H7 (cell line): ENCODE measurements around the gene FAM124B. TPM values are rescaled to one million over a fixed set of nuclear protein-coding genes. Genes with fewer than 3 reads are reported as not detected.

Source experiments
- DNase-seq: peaks from one replicate; pipeline ENCODE4 v3.0.0; 2012
- H3K27me3 ChIP-seq: 2 replicates; pipeline ENCODE4 v1.6.0; 2011; ENCODE audit warnings: mild to moderate bottlenecking, low read length; ENCODE audit not compliant: control insufficient read depth, insufficient read depth
- H3K36me3 ChIP-seq: replicated peaks from 2 replicates; pipeline ENCODE4 v1.5.1; 2011; ENCODE audit warnings: low read length; ENCODE audit not compliant: control insufficient read depth, insufficient read depth
- H3K4me3 ChIP-seq: 2 replicates; pipeline ENCODE4 v1.5.1; 2011; ENCODE audit warnings: low read depth, mild to moderate bottlenecking, control low read depth, low read length, moderate library complexity; ENCODE audit not compliant: insufficient read depth
- total RNA-seq: library from RNA; depleted of rRNA; stranded (reverse); fragments of >200 nt; shearing (Covaris generic); gene quantifications from 2 replicates; pipeline ENCODE4 v1.2.3, GENCODE V29; 2014

Gene FAM124B
- total RNA-seq, 1 experiment from 2014 or later: 0.31 TPM

DNA sequence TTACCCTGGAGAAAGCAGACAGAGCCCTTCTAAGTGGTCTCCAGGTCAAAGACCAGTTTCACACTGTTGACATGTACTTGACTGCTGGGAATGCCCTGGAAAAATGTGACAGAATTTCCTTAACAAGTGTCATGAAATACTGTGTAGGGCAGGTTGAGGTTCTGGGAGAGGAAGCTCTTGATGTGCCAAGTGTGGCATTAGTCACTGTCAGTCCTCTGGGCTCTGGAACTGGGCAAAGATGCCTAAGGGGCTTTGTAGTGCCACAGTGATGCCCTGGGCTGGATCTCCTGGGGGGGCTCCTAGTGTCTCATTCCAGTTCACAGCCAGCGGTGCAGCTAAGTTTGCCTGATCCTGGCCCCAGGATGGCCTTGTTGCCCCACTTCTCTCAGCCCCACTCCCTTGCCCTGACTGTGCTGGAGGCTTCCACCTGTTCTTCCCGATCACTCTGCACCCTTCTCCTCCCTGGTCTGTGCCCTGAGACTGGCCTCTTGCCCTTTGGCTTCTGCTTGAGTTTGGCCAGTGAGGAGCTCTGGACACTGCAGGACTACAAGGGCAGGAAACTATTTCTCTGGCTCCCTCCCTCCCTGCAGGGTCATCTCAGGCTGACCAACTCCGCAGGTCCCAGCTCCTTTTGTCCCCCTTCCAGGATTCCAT is 27.0 kb upstream of the FAM124B start:
- no peak overlapping the region for H3K4me3 ChIP-seq
- no peak for DNase-seq
- no peaks in the 10 kb centered on the region for H3K27me3 ChIP-seq
- H3K36me3 ChIP-seq: no peaks in the 10 kb centered on the region

DNA sequence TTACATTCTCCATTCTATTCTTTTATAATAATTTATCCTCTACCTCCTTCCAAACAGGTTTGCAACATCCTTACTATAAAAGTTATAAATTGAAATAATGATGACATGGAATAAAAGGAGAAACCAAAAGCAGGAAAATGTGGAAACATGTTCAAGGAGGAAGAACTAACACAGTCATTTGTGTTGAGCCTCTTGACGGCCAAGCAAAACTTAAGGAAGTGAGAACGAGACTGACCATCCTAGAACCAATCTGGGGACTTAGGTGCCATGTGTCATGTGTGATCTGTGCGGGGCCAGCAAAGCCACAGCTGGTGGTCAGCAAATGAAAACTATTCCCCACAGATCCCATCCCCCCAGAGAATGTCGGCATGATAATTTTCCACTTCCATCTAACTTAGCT is 25.6 kb upstream of the FAM124B start:
- H3K4me3 ChIP-seq: no peak overlapping the region
- no peak for DNase-seq
- no peaks in the 10 kb centered on the region for H3K36me3 ChIP-seq
- no peaks in the 10 kb centered on the region for H3K27me3 ChIP-seq

DNA sequence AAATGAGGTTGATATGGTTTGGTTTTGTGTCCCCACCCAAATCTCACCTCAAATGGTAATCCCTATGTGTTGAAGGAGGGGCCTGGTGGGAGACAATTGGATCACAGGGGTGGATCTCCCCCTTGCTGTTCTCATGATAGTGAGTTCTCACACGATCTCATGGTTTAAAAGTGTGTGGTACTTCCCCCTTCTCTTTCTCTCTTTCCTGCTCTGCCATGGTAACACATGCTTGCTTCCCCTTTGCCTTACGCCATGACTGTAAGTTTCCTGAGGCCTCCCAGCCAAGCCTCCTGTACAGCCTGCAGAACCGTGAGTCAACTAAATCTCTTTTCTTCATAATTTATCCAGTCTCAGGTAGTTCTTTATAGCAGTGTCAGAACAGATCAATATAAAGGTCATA is 24.7 kb upstream of the FAM124B start:
- H3K27me3 ChIP-seq: no peaks in the 10 kb centered on the region
- no peak overlapping the region for H3K4me3 ChIP-seq
- no peaks in the 10 kb centered on the region for H3K36me3 ChIP-seq
- no peak for DNase-seq

DNA sequence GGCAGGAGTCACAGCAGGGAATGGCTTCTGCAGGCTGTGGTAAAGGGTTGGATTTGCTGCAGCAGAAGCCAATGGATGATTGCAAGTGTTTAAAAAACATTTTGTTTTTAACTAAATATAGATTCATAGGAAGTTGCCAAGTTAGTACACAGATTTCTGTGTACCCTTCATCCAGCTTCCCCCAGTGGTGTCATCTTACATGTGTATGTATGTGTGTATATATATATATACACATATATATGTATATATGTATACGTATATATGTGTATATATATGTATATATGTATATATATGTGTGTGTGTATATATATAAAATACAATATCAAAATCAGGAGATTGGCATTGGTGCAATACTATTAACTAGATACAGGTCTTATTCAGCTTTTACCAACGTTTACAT is 19.2 kb upstream of the FAM124B start:
- Histone ChIP-seq H3K36me3 (no peaks in the 10 kb centered on the region), H3K27me3 (no peaks in the 10 kb centered on the region), H3K4me3 (no peak overlapping the region)
- no peak for DNase-seq

DNA sequence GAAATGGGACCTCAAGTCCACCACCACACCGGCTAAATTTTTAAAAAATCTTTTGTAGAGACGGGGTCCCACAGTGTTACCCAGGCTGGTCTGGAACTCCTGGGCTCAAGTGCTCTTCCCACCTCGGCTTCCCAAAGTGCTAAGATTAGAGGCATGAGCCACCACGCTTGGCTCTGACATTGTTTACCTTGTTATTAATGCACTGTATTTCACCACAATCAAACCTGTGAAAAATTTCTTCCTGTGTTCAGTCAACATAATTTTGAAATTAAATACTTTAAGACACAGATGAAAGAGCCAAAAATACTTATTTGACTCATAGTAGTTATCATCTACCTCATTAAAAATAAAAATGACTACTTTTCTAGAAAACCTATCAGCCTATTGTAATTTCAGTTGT is 16.0 kb upstream of the FAM124B start:
- Histone ChIP-seq H3K4me3 (no peak overlapping the region), H3K36me3 (no peaks in the 10 kb centered on the region), H3K27me3 (no peaks in the 10 kb centered on the region)
- no peak for DNase-seq

DNA sequence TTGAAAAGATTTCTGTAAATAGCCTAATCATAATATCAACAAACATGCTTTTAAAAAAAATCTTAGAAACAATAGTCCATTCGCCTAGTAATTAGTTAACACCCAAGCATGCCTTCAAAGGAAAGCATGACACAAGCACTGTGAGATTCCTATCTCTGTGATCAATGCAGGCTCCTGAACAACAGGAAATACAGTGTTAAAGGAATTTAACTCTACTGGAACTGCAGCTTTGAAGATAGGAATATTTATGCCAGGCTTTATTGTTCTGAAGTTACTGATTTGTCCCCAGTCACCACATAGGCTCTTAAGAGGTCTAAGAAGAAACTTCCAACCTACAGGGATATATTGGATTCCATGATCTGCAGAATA is 15.4 kb upstream of the FAM124B start:
- DNase-seq: no peak

DNA sequence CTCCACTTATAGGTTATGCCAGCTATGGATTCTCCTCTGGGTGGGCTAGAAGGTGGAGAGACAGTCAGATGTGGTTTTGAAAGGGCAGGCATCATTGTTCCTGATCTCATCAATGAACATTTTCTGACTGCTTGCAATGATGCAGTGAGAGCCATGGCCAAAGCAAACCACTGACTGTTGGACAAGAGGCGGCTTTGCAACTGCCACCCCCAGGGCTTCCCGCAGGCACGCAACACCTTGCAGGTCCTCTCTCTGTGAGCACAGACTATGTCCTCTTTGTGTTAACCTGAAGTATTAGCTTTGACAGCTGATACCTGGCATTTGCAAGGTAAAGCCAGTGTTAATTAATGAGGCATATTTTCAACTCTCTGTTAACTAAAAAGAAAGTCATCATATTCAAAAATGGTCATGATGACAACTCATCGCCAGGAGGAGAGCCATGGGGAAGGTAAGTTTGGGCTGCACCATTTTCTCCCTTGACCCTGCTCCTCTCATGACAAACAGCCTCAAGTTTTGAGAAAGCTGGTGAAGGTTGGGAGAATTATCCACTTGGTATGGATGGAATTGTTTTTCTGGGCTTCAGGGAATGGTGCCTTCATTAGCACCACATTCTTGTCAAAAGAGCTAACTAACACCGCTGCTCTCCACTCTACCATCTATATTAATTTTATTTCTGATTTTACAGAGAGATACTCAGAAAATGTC is 14.9 kb upstream of the FAM124B start:
- Histone ChIP-seq H3K27me3 (no peaks in the 10 kb centered on the region), H3K36me3 (no peaks in the 10 kb centered on the region), H3K4me3 (no peak overlapping the region)
- no peak for DNase-seq

More for the DNA sequence above, 15.4 kb upstream of the FAM124B start:
- H3K36me3 ChIP-seq: no peaks in the 10 kb centered on the region
- no peak overlapping the region for H3K4me3 ChIP-seq
- H3K27me3 ChIP-seq: no peaks in the 10 kb centered on the region

DNA sequence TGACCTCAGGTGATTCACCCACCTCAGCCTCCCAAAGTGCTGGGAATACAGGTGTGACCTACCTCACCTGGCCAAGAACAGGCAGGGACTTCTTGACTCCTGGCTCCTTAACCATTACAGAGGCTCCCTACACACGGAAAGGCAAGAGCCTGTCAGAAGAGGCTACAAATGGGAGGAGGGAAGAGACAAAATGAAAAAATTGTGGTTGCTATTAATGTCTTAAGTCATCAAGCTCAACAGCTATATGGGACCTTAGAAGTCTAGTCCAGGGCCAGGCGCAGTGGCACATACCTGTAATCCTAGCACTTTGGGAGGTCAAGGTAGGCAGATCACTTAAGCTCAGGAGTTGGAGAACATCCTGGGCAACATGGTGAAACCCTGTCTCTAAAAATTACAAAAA is 11.5 kb upstream of the FAM124B start:
- no peak for DNase-seq

DNA sequence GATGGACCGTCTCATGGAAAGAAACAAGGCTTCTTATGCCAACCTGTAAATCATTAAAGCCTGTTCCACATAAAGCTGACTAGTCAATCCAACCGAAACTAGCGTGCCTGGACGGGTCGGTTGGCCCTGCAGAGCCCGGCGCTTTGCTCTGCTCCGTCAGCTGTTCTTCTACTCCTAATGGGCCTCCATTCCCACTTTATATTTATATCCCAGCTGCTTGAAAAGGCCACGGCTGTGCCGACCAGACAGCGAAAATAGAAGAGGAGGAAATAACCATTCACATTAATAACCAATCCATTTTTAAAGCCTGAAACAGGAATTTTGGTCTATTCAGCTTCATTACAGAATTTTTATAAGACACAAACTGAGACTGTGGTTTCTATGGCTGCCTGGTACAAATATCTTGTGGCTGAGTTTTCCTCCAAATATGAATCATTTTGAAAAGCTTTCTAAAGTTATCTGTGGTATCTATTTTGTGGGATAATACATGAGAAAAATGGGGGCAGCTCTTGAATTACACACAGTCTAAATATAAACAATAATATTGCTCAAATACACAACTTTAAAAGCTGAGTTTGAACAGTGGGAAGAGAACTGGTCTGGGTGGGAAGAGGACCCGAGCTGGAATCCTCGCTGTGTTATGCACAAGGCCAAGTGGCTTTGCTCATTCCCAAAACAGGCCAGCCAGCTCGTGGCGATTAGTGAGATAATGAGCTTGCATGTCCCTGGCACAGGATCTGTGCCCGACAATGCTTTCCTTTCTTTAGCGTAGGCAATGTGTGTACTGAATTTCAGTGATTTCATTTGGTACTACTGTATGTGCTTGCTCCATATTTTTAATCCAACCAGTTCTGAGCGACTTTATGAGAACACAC is 10.5 kb upstream of the FAM124B start:
- DNase-seq: no peak
- Histone ChIP-seq H3K36me3 (no peaks in the 10 kb centered on the region), H3K27me3 (no peaks in the 10 kb centered on the region), H3K4me3 (no peak overlapping the region)

More for the DNA sequence above, 11.5 kb upstream of the FAM124B start:
- Histone ChIP-seq H3K27me3 (no peaks in the 10 kb centered on the region), H3K36me3 (no peaks in the 10 kb centered on the region), H3K4me3 (no peak overlapping the region)

DNA sequence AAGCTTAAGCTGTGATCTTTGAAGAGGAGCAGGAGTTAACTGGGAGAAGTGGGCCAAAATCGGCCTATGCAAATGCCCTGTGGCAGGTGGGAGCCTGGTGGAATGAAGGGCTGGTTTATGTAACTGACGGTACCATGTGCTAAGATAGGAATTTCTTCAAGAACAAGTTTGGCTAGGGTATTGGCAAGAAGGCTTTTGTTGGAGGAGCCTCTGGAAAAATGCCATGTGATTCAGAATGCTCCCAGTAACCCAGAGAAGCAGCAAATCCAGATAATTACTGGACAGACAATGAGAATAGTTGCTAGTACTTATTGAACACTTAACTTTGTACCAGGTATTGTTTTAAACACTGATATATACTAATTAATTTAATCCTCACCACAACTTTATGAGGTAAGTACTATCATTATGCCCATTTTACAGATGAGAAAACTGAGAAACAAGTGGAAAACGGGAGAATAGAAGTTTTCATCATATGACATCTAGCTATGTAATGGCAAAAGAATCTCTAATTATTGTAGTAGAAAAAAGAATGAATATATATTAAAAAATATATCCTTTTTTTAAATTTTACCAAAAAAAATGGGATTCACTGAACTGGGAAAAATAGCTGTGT is 9.1 kb upstream of the FAM124B start:
- no peaks in the 10 kb centered on the region for H3K36me3 ChIP-seq
- no peaks in the 10 kb centered on the region for H3K27me3 ChIP-seq
- no peak for DNase-seq
- no peak overlapping the region for H3K4me3 ChIP-seq

DNA sequence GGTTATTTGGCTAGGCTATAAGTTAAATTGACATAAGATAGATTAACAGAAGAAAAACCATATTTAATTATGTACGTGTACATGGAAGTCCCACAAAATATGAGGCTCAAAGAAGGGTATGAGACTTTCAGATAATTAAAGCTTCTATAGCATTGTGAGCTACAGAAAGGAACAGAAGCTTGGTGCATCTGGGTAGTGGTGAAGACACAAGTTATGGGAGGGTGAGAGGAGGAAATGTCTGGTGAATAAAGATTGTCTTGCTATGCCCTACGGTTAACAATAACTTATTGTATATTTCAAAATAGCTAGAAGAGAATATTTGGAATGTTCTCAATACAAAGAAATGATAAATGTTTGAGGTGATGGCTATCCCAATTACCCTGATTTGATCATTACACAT is 6.8 kb upstream of the FAM124B start:
- Histone ChIP-seq H3K27me3 (no peaks in the 10 kb centered on the region), H3K4me3 (no peak overlapping the region), H3K36me3 (no peaks in the 10 kb centered on the region)
- DNase-seq: no peak

DNA sequence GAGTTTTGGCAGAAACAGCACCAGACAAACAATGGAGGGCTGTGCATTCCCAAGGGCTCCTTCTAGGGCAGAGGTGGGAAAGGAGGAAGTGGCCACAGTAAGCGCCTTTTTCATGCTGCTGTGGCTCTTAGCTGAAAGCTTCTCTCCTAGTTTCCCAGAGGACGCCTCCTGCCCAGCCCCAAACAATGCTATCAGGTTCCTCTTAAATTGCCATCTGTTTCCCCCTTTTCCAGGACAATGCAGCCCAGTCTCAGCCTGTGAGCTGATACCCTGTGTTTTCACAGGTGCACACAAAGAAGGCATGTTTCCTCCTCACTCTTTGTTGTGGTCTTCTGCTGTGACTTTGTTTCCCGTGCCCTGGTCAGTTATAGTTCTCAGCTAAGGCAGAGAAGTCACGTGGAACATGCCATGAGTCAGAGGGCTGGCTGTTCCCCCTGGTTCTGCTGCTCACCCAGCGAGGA is 5.4 kb upstream of the FAM124B start:
- Histone ChIP-seq H3K36me3 (no peaks in the 10 kb centered on the region), H3K4me3 (no peak overlapping the region), H3K27me3 (no peaks in the 10 kb centered on the region)
- DNase-seq: no peak

DNA sequence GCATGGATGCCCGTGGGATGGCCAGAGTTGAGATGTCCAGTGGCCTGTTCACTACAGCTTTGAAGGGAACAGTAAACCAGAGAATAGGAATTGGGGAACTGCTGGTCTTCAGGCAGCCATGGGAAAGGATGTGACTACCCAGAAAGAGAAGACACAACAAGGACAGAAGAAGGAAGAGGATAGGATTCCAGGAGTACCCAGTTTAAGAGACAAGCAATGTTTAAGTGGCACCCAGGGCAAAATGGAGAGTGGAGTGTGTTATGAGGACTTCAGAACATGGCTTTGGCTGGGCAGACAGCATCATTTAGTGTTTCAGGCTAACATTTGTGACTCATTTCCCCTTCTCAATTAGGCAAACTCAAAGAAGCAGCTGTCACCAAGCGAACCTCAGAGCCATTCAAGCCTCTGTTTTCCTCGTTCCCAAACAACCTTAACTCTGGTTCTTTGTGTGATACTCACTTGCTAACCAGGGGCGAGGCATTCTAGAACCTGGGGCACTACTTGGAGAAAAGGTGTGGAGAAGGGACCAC is 4.0 kb upstream of the FAM124B start:
- DNase-seq: no peak

DNA sequence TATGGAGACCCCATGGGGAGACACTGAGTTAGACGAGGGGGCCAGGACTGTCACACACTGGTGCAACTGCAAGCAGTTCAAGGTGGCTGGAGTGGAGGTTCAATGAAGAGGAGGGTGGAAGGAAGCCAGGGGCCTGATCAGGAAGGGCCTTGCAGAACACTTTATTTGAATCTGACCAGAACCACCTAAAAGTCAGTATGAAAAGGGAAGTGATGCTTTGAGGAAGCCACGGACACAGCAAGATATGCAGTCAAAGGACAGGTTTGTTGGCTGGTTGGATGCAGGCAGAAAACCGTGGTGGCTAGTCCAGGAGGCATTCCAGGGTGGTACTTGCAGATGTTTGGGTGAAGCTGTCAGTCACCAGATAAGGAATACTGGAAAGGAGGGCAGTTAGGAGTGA is 3.5 kb upstream of the FAM124B start:
- H3K4me3 ChIP-seq: no peak overlapping the region
- H3K27me3 ChIP-seq: no peaks in the 10 kb centered on the region
- no peaks in the 10 kb centered on the region for H3K36me3 ChIP-seq
- DNase-seq: no peak

More for the DNA sequence above, 4.0 kb upstream of the FAM124B start:
- Histone ChIP-seq H3K27me3 (no peaks in the 10 kb centered on the region), H3K36me3 (no peaks in the 10 kb centered on the region), H3K4me3 (no peak overlapping the region)
